NOMO-1 treated with DMSO at 0.1 percent for 48 hours (cell line): ENCODE results near the gene AREG.

Experiments
- DNase-seq: peaks from one replicate; lab custom pipeline; 2025; ENCODE audit not compliant: unreplicated experiment; lab: John Stamatoyannopoulos, UW

The AREG gene

DNA sequence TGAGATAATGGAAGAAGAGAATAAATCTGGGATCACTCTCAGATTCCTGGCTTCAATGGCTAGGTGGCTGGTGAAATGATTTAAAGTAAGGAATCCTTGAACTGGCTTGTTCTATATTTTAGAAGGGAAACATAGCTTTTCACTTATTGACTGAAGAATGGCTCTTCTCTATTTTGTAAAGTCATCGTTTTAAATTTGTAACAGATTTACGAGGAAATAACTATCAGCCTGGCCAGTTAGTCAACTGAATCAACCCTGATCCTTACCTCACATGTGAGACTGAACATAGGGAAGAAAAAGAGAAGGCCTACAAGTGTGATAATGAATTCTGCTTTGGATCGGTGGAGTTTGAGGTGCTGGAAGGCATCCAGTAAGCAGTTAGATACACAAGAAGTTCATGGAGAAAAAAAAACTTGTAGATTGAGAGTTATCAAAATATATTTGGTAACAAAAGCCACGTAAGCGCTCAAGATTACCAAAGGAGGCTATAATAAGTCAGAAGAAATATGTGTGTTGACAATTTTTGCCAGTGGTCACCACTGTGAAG lies 12.0 kb downstream of the AREG start:
- DNase-seq, result no peak

DNA sequence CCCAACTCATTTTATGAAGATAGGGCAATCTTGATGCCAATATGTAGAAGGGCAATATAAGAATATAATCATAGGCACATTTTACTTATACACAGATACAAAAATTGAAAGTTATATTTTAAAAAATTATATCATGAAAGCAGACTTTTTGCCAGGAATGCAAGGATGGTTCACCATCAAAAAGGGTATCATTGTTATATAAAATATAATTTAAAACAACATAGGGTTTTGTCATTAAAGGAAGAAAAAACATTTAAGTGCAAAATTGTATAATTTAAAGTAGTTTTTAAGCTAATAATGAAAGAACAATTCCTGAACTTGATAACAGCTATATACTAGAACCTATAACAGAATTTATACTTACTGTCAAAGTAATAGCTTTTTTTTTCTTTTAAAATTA lies 15.9 kb downstream of the AREG start:
- no peak for DNase-seq

DNA sequence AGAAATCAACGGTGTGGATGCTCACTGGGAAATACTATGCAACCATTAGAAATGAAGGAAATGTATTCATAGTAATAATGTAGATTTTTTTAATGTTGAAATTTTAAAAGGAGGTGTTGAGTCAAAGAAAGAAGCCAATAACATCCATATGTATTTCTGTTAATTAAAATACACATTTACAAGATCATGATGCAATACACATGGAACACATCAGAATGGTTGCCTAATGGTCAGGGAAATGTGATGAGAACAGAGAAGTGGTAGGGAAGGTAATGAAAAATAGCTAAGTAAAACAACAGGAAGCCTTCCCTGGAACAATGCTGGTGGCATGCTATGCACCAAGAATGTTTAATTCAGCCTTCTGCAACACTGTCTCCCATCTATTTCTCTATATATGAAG lies 18.2 kb downstream of the AREG start:
- no peak for DNase-seq

DNA sequence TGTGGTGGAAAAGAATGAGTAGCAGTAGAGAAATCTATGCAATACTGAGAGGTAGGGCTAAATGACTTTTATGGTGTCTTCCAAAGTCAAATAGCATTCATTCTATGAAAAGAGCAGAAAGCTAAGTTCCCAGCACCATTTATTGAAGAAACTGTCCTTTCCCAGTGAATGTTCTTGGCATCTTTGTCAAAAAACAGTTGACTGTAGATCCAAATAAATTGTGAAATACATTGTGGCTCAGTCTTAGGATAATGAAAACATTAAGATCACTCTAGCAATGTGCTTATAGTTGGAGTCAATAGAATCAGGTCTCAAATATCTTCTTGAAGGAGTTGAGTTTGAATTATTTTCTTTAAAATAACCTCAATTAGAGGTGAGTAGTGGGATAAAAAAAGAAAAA lies 19.4 kb downstream of the AREG start:
- no peak for DNase-seq

DNA sequence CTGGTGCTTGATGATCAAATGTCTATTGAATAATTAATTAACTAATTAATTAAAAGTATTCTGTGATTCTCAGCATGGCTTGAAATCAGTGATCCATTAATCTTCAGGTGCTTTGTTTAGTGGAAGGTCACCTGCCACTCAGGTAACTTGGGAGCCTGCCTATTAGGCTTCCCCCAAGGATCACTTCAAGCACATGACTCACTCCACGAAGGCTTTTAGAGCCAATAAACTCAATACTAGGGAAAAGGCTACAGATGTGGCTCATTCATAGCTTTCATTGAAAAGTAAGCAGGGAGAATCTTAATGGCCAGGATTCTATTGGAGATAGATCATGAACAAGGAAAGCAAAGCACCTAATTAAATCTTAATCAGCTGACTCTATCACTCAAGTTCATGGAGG lies 21.3 kb downstream of the AREG start:
- no peak for DNase-seq

DNA sequence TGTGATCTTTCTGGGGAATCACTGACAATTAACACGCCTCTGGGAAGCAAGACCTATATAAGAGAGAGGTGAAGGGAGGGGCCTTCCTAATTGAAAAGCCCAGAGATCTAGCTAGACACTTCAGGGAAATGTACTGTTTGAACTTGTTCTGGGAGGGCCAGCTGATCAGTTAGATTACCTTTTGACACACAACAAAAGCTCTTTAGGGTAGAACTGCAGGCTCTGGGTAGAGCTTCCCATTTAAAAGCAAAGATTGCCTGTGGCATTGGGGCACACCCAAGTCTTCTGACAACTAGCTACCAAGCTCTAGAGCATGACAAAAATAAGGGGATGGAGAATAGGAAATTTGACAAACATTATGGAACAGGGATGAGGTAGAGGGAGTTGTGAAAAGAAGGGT lies 26.3 kb downstream of the AREG start:
- no peak for DNase-seq

DNA sequence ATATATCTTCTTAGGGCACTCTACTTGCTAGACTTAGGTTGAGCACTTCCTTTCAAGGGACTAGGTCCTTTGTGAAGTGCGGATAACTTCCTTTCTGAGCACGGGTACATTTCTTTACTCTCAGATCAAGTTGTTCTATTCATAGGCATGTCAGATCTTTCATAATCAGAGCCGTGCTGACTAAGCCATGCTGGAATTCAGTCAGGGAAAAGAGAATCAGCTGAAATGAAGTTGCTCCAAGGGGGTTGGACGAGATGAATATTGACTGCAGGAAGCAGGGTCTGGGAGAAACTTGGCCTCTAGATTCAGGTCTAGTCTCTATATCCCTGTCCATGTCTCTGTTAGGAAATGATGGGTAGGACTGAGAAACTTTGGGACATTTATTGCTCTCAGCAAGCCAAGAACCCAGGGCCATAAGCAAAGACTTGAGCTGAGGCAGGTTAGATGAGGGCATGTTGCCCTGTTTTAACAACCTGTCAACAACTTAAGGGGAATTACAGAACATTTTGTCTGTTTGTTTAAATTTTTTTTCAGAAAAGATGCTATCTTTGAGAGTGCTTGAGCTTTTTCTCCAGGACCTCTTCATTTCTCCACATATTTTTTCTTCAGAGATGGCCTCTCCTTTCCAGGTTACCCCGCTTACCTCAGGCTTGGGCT lies 28.3 kb downstream of the AREG start:
- no peak for DNase-seq

DNA sequence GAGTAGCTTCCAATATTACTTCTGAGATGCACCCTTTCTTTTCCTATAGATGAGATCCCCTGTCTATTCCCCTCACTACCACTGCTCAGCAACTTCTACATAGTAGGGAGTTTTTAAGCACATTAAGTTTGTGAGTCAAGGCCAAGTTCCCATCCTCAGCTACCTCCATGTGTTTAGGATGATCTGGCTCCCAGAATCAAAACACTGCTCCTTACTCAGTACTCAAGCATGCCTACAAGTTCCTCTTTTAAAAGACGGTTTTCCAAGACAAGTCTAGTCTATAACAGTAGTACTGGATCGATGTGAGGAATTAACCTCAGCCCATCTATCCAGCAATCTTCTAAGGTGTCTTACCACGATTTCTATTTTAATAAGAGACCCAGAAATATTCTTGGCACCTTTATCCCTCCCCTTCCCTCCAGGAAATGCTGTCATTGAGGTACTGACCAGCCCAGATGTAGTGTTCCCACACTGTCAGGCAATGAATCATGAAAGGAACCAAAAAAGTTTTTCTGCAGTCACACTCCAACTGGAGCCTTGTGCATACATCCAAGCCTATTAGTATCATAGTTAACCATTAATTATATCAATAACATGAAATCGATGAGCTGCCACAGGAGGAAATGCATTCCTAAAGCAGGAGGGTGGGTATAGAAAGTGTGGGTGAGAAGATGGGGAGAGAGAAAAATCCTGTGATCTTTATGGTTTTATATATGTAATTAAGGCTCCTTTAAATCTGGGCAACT lies 29.6 kb downstream of the AREG start:
- DNase-seq, result no peak

DNA sequence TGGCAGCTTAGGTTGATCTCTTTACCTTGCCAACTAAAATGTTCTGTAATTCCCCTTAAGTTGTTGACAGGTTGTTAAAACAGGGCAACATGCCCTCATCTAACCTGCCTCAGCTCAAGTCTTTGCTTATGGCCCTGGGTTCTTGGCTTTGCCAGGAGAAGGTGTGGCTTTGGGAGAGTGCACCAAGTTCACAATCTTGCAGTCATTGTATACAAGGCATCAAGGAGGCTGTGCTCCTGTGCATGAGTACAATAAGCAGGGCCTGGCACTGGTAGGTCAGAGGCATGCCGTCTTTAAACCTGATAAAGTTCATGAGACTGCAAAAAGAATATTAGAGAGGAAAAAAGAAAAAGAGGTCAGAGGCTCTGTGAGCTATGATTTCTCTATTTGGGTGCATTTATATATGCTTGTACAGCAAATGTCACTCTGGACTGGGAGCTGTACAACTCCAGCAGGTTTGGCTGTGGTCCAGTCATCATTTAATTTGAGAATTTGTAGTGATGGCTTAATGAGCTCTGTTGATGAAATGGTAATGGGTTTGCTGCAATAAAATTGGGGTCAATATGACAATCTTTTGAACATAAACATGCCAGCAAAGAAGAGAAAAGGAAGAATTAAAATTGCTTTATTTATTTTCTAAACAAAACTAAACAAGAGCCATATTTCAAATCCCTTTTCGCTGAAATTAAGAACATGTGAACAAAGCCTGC lies 30.3 kb downstream of the AREG start:
- DNase-seq, result no peak

DNA sequence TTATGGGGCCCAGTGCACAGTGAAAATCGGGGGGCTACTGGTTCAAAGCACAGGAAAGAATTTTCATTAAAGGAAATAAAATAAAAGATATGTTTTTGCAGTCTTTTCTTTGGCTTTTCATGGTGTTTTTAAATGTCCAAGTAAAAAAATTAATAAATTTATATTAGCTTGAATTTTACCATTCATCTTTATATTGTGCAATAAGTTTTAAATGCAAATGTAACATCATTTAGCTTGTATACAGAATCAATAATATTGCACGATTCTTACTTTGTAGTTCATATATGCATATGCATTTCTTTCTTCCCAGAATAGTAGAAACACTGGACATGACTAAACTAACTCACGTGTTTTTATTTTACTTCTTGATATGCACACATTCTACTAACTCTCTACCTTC lies 31.0 kb downstream of the AREG start:
- no peak for DNase-seq

DNA sequence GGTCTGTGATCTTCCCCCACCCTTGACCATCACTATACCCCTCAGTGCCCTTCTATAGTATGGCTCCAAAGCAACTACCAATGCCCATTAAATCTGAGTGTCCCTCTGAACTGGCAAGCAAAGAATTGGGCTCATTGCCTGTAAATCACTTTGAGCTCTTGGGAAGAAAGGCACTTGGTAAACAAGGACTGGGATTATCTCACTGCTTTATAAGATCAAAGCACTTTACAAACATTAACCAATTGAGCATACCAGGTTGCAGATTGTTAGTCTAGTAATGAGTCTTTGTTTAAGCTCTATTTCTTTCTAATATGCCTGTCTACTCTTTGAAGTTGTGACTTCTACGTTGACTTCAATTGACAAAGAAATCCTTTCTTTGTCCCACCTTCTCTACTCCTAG lies 34.1 kb downstream of the AREG start:
- no peak for DNase-seq

DNA sequence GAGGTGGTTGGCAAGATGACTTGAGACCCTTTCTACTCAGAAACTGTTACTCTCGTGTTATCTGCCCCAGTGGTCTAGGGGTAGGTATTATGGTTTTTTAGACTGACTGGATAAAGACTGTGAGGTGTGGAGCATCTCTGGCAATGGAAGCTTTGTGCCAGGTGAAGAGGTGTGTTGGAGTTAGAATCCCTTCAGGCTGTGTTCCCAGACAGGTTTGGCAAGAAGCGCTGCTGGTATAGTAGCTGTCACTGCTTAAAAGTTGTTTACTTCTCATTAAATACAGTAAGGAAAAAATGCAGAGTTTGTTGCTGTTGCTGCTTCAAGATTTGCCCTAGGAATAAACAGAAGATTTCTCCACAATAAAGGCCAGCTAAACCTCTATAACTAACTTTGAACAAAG lies 35.3 kb downstream of the AREG start:
- no peak for DNase-seq

DNA sequence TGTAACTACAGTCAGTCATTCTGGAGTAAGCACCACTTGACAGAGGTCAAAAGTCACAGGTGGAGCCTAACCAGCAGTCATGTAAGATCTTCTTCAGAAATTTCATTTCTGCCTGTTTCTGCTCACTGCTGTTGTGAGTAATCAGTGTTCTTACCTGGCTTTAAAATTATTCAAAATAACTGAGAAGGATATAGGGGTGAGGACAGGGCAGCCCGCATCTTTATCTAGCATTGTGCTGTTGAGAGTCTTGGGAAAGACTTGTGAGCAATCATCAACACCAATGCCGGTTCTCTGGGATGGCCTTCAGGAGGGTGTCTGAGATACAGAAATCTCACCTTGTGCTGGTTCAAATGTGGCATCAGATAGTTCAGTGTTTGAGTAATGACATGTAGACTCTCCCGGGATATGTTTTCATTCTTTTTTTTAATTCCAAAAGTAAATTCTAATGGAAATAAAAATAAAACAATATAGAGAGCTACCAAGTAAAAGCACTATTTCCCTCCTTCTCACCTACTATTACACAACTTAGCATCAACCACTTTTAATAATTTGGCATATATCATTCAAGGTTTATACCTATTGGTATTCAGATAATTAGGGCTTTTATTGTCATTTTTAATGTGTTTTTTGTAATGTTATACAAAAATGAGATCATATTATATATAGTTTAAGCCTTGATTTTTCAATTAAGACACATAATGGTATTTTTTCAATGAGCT lies 37.1 kb downstream of the AREG start:
- DNase-seq, result no peak

DNA sequence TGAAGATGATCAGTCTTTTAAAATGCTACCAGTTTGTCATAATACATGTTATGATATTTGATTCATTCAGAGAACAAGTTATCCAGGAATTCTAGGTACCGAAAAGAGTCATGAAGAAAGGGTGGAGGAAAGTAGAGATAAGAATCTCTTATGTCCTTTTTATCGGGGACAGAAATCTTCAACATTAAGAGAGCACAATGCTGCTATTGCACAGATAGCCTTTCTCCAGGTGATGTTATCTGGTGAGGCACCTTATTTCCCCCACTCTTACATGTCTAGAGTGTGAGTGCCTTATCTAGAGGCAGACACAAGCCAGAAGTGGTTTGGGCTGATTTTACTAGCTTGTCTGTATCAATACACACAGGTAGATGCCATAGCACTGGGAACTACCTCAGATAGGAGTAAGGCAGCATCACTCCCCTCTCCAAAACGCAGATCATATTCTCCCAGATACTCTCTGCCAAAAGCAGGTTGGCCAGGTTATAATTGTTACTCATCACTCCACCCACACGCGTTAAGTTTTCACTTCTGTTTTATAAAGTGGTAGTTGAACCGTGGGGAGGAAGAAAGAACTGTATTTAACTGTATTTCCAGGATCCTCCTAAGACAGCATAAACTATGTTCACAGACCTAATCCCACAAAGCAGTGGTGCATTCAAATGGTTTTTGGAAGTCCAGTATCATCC lies 38.4 kb downstream of the AREG start:
- DNase-seq, result no peak

DNA sequence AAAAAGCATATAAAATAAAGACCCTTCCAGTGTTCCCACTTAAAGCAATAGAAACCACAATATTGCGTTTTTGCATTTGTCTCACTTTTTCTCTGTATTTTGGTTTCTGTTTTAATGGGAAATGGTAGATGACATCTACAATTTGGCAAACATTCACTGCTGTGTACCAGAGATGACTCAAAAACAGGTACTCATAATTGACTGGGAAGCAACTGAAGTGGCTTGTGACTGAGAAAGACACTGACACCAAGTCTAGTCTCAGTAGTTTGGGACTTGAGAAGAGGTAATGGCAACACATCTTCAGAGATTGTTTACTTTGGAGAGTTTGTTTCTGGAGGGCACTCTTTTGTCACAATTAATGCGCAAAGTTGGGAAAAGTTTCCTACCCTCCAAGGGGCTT lies 42.0 kb downstream of the AREG start:
- DNase-seq, result no peak

DNA sequence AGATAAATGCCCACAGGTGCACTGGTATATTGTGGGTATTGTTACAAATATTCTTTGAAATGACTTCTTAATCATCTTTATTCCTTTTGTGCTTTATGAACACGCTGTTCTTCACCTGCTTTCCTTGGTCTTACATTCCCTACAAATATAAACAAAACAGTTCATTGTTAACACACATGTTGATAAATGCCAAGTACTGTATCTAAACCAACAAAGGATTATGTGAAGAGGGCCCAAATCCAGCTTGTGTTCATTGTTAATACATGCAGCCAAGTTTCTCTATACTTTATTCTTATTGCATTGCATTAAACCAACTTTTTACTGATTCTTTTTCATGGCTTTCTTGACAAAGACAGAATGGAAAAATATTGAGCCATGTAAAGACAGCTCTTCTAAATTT lies 42.8 kb downstream of the AREG start:
- no peak for DNase-seq

DNA sequence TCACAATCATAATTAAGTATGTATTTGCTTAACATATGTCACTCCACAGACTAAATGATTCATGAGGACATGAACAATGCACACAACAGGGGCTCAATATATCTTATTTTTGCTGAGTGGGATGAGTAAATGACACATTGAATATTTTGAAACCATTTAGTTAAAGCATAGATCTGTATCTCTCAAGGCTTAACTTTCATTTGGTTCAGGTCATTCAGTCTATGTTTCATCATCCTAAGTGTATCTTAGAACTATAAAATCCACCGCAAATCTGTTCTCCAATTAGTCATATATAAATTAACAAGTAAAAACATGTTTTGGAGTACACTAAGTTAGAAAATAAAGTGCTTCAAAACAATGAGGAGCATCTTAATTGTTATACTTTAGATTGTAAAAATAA lies 45.8 kb downstream of the AREG start:
- no peak for DNase-seq

DNA sequence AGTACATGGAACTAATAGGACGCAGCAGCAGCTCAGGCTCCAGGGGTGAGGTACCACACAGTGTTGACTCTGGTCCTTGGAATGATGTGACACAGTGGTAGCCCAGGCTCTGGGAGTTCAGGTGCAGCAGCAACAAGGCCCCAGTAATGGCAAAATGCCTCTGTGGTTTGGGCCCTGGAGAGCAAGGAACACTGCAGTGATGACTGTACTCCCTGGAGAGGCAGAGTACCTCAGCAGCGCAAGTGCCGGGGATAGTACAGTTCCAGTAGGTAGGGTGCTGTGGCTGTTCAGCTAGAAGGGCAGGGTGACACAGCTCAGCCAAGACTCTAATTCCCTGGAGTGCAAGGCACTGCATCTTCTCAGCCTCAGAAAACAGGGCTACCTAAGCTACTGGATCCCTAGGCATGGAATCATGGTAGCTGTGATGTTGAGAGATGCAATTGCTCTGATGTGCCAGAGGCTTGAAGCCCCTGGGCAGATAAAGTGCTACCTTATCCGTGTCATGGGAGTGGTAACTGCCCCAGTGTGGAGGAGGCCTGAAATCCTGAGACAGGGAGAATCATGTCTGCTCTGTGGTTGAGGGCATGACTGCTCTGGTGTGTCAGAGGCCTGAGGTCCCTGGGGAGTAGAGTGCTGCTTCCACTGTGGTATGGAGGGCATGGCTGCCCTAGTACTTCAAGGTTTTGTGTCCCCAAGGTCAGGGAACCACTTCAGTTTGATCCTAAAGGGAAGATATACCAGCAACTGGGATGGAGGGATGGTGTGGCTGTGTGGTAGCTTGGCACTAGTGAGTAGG lies 55.2 kb downstream of the AREG start:
- DNase-seq, result no peak

DNA sequence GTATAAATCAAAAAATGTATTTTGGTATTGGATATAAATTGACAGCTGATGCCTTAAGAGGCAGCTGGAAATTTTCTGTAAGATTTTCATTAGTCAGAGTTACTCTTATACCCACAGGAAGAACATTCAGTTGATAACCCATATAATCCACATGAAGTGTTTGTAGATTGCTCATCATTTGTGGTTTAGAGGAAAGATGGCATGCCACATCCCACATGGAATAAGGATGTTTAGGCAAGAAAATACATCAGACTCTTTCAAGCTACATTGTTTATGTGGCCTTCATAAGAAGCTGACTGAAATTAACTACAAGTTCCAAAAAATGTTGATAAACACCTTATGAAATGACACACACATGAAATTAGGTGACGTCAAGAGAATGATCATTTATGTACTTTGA lies 56.6 kb downstream of the AREG start:
- no peak for DNase-seq

DNA sequence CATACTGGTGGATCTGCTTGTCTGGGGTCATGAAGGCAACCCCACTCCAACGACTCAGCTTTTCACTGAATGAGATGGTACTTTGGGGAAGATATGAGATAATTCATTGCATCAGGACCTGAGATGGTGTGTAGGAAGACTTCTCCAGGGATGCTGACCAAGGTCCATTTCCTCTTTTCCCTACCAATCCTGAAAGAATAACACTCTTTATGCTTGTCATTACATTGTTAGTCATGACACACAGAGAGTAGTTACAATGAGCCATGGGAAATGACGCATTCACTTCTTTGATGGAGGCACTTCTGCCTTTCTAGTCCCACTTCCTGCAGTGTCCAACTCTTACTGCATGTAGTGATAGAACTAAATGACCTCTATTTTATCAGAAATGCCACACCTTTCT lies 58.6 kb downstream of the AREG start:
- DNase-seq, result peak; percentile 22
